DND-41 (cell line): ENCODE measurements around the gene USP19.

Experiments
- EZH2 ChIP-seq: IDR thresholded peaks from 3 replicates; pipeline ENCODE4 v1.6.1; 2012; ENCODE audit warnings: borderline replicate concordance, low read depth, mild to moderate bottlenecking, moderate library complexity, low read length, inconsistent platforms; ENCODE audit not compliant: severe bottlenecking
- TF ChIP-seq, protein P1 (sequence below): IDR thresholded peaks from 2 replicates; pipeline ENCODE4 v1.5.1; 2012; ENCODE audit warnings: borderline replicate concordance, low read length, moderate library complexity, mild to moderate bottlenecking; ENCODE audit not compliant: poor library complexity, severe bottlenecking; ENCODE audit errors: extremely low read depth

DNA sequence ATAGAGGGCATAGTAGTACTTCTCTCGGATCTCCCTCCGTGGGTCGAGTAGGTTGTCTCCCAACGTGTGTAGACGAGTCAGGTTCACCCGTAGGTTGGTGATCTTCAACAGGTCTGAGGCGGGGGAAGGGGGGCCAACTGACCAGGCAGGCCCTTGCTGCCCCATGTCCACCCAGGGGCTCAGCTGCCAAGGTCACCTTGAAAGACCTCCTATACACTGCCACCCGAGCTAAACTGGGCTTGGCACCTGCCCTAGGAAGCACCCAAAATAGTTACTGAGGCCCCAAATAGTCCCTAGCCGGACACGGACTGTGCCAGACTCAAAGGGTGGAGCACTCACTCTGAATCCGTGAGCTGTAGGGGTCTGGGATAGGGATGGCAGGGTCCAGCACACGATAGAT is 10.4 kb upstream of the USP19 start:
- TF ChIP-seq, protein P1, sequence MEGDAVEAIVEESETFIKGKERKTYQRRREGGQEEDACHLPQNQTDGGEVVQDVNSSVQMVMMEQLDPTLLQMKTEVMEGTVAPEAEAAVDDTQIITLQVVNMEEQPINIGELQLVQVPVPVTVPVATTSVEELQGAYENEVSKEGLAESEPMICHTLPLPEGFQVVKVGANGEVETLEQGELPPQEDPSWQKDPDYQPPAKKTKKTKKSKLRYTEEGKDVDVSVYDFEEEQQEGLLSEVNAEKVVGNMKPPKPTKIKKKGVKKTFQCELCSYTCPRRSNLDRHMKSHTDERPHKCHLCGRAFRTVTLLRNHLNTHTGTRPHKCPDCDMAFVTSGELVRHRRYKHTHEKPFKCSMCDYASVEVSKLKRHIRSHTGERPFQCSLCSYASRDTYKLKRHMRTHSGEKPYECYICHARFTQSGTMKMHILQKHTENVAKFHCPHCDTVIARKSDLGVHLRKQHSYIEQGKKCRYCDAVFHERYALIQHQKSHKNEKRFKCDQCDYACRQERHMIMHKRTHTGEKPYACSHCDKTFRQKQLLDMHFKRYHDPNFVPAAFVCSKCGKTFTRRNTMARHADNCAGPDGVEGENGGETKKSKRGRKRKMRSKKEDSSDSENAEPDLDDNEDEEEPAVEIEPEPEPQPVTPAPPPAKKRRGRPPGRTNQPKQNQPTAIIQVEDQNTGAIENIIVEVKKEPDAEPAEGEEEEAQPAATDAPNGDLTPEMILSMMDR, result no peak
- no peak for TF ChIP-seq EZH2
